GM10248 (cell line): ENCODE measurements around the gene ZNF337.
"Not testable (repeated sequence)": the region's sequence is repeated elsewhere in the genome, so short reads cannot be mapped to it uniquely, and the experiment has no call there.

Source experiments
- CTCF ChIA-PET: fragments of 300-600 bp; sonication (Branson Sonifier 250); formaldehyde crosslinking; extraction: SDS; loops from one replicate; lab custom pipeline; 2021; ENCODE audit warnings: antibody characterized with exemption; lab: Yijun Ruan, JAX
- POLR2A ChIA-PET: fragments of 350-650 bp; sonication (Branson Sonifier 250); formaldehyde crosslinking; extraction: SDS; loops from one replicate; lab custom pipeline; 2020; ENCODE audit warnings: antibody characterized with exemption; lab: Yijun Ruan, JAX
- DNase-seq: peaks from one replicate; pipeline ENCODE4 v3.0.0; 2012; ENCODE audit errors: extremely low spot score
- CTCF ChIP-seq: IDR thresholded peaks from 2 replicates; pipeline ENCODE4 v1.5.1; 2012; ENCODE audit warnings: mild to moderate bottlenecking, low read depth; ENCODE audit errors: extremely low read depth, missing control alignments, control extremely low read depth

Gene ZNF337

GRCh38 chr20:25695532-25696370 is 902 bp downstream of the ZNF337 start:
- DNase-seq = peak; percentile 26
- CTCF ChIA-PET = interaction anchor here (0.7 kb wide), 1 partner anchor 34 kb away, joined by 3 read pairs; no protein-coding TSS in a partner anchor
- TF ChIP-seq CTCF = no peak
- POLR2A ChIA-PET = interaction anchor here (1.1 kb wide), 1 partner anchor 55 kb away, joined by 3 read pairs; no protein-coding TSS in a partner anchor

- DNase-seq = no peak
- TF ChIP-seq CTCF = no peak
- ChIA-PET CTCF (no interaction called here), POLR2A (no interaction called here)
Observed at GRCh38 chr20:25692499-25692898, 4.2 kb downstream of the ZNF337 start.

- CTCF ChIA-PET = interaction anchor here (1.0 kb wide), 1 partner anchor 32 kb away, joined by 3 read pairs; no protein-coding TSS in a partner anchor
Observed at GRCh38 chr20:25690427-25690826, 6.2 kb downstream of the ZNF337 start.

GRCh38 chr20:25686081-25687067 is 10.3 kb downstream of the ZNF337 start:
- ChIA-PET POLR2A (no interaction called here), CTCF (interaction anchor here (1.1 kb wide), 1 partner anchor 34 kb away, joined by 3 read pairs; no protein-coding TSS in a partner anchor)
- TF ChIP-seq CTCF = no peak
- no peak for DNase-seq

More at GRCh38 chr20:25690427-25690826, 6.2 kb downstream of the ZNF337 start:
- POLR2A ChIA-PET = no interaction called here
- DNase-seq = no peak
- TF ChIP-seq CTCF = no peak

- TF ChIP-seq CTCF = peak; percentile 16
- POLR2A ChIA-PET = no interaction called here
- CTCF ChIA-PET = no interaction called here
- DNase-seq = peak; percentile 38
Observed at GRCh38 chr20:25685276-25686080, 11.2 kb downstream of the ZNF337 start.

- POLR2A ChIA-PET, DNase-seq, CTCF ChIA-PET: not testable (repeated sequence)
Observed at GRCh38 chr20:25683826-25684225, 12.8 kb downstream of the ZNF337 start.
